GM18951 (cell line): ENCODE measurements around the gene DUSP7.

Source experiments
- POLR2A ChIP-seq: IDR thresholded peaks from 4 replicates; pipeline ENCODE4 v1.6.1; 2011; ENCODE audit warnings: mild to moderate bottlenecking; ENCODE audit not compliant: insufficient read length, insufficient read depth; ENCODE audit errors: extremely low read depth
- in situ Hi-C: fragments of 300-500 bp; cut with MboI; formaldehyde crosslinking; loops from one replicate; pipeline ENCODE4 v1.12.0; 2022; ENCODE audit warnings: low sequenced_read_pairs, mixed read lengths, inconsistent platforms; ENCODE audit not compliant: unreplicated experiment

The DUSP7 gene

DNA sequence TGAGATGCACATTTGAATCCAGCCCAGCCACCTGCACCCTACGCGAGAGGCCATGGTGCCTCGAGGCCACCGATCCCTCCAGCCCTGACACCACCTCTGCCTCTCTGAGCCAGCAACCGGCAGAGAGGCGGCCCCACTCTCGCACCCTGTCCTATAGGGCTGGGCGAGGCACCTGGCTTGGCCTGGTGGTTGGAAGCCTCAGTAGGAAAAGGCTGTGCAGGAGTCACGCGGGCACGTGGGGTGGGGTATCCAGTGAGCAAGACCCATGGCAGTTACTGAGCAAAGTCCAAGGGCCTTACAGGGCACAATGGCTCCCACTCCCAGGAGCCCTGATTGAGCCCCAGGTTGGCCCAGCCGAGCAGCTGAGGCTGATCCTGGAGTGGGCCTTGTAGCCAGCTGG is 12.4 kb upstream of the DUSP7 start:
- no peak for TF ChIP-seq POLR2A
- in situ Hi-C loops = no loop called here

GRCh38 chr3:52068055-52068571 is 11.7 kb upstream of the DUSP7 start:
- in situ Hi-C loops = no loop called here
- TF ChIP-seq POLR2A = no peak

DNA sequence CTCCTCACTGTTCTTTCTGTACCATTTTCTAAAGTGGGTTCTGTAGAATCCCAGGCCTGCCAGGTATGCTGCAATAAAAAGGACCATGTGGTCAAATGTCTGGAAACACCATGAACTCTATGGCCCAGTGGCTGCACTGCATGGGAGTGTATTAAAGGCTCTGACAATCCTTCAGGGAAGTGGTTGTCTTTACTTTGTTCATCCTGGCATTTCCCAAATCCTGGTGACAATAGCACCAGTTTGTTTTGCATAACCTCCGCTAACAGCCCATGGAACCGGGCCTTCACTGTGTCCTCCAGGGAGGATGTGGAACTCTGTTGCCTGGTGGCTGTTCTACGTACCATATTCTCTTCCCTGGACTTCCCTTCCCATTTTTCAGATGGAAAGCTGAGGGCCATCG is 11.2 kb upstream of the DUSP7 start:
- no peak for TF ChIP-seq POLR2A

GRCh38 chr3:52067046-52067445 is 10.7 kb upstream of the DUSP7 start:
- in situ Hi-C loops = no loop called here
- no peak for TF ChIP-seq POLR2A

More for the DNA sequence above, 11.2 kb upstream of the DUSP7 start:
- in situ Hi-C loops = no loop called here

- in situ Hi-C loops = no loop called here
- no peak for TF ChIP-seq POLR2A
Observed at GRCh38 chr3:52065264-52065756, 8.9 kb upstream of the DUSP7 start.

DNA sequence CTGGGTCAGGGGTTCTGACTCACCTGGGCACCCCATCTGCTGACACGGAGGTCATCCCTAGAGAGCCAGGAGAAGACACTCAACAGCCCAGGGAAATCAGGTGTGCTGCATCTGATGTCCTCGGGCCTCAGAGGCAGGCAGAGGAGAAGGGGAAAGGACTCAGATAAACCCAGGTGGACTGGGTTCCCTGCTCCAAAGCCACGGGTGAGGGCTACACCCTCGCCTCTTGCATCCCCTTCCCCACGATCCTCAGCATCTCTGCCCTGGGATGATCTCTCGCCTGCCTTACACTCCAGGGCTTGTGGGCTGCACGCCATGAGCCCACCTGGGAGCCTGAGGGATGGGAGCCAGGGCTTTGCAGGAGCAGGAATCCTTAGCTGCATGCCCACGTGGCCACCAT is 8.2 kb upstream of the DUSP7 start:
- no peak for TF ChIP-seq POLR2A
- in situ Hi-C loops = no loop called here

DNA sequence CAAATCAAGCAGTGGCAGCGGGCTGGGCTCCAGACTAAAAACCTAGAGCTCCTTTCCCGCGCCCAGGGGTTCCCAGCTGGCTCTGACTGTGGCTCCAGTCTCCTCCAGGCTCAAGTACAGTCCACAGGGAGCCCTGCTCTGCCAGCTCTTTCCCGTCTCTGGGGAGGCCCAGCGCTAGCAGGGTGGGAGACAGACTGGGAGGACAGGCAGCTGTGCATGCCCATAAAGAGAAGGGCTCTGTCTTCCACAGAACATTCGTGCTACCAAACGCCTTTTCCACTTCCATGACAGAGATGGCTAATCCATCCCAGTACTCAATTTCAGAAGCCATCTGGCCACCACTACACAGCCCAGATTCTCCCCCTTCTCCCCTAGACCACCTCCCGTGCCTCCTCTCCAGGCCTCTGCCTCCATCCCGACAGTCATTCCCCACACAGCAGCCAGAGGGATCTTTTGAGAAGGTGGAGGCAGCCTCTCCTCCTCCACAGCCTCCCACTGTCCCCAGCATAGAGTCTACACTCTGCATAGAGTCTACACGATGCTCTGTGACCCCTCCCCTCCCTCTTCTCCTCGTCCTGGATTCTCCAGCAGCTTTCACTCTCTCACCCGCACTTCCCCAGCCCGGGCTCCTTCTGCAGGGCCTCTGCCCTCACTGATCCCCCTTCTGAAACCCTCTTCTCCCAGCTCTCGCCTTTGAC is 6.8 kb upstream of the DUSP7 start:
- in situ Hi-C loops = no loop called here
- no peak for TF ChIP-seq POLR2A

- in situ Hi-C loops = no loop called here
- TF ChIP-seq POLR2A = no peak
Observed at GRCh38 chr3:52062505-52062904, 6.1 kb upstream of the DUSP7 start.

DNA sequence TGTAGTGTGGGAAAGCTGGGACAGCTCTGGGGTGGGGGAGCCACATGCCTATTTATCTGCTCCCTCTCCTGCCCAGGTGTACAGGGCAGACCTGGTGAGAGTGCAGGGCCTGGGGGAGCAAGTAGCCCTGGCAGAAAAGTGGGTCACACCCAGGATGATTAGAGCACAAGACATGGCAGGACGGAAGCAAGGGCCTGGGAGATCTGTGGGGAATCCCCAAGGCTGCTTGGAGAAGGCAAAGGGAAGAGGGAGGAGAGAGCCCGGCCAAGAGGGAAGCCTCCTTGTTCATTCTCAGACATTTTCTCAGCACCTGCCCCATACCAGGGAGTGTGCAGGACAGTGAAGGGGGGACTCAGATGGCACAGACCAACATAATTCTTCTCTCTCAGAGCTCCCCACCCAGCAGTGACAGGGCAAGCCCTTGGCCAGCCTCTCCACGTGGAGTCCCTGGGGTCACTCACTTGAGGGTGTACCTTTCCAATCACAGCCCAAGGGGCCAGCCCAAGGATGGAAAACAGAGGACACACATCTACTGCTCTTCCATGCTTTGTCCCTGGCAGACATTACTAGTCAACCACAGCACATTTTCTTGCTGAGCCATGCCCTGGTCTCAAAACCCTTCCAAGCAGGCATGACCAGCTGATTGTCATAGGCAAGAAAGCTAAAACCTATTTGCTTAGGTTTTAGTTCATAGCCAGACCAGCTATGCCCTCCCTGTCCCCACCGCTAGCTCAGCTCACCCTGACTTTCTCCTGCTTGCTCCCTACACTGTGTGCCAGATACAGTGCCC is 4.9 kb upstream of the DUSP7 start:
- TF ChIP-seq POLR2A = no peak
- in situ Hi-C loops = no loop called here

DNA sequence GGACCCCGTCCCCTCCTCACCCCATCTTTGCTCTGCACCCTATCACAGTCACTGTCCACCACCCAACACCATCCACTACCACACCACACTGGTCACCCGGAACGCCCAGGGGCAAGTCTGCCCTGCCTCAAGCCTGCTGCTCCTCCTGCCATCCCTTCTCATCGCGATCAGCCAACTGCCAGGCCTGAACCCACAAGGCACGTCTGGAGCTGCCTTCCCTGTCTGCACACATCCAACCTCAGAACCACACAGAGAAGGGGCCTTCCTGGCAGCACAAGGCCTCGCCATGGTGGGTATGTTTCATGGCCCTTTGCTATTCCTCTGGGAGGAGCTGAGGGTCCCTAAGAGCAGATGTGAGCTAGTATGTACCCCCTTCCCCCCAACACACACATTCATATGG is 3.4 kb upstream of the DUSP7 start:
- TF ChIP-seq POLR2A = no peak
- in situ Hi-C loops = no loop called here

DNA sequence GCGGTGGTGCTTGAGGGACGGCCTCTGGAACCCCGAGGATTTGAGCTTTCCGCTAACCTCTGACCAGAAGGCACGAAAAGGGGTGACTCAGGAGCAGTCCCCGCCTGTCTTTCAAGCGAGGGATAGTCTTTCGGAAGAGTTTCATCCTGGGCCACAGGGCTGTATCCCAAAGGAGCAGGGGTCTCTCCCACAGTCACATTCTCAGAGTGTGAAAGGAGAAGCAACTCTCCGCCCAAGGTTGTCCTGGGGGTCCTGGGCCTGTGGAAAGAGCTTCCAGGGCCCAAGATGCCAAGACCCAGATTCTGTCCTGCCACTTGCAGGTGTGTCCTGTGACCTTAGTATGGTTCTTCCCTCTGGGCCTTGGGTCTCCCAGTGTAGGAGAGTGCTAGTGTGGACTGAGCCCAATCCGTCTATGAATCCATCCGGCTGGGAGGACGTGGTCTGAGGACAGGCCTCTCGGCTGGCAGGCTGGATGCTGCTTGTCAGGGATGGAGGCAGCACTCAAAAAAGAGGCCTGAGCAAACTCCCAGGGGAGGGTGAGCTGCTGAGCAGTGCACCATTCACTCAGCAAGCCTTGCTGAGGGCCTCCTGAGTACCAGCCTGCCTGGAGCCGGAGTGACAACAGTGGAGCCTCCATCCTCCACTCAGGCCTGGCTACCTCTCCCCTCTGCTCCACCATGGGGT is 1.6 kb upstream of the DUSP7 start:
- in situ Hi-C loops = no loop called here
- no peak for TF ChIP-seq POLR2A

- TF ChIP-seq POLR2A = peak; percentile 51
- in situ Hi-C loops = no loop called here
Observed at GRCh38 chr3:52056968-52057811, 819 bp upstream of the DUSP7 start.
